Calu3 (cell line): Measurements from ENCODE around the gene SS18L1. TPM values are rescaled to one million over a fixed set of nuclear protein-coding genes. Genes with fewer than 3 reads are reported as not detected.

Source experiments
- BruUV-seq: library from RNA; stranded (reverse); fragments of 400-500 nt; replicated peaks from 2 replicates; lab custom pipeline; 2021; lab: Mats Ljungman, UMichigan
- CTCF ChIA-PET: fragments of 300-600 bp; sonication (Branson Sonifier 250); formaldehyde crosslinking; loops from one replicate; lab custom pipeline; 2022; ENCODE audit warnings: antibody characterized with exemption; lab: Charles Lee
- DNase-seq: peaks from one replicate; pipeline ENCODE4 v3.0.0; 2022
- H3K27ac Mint-ChIP-seq: one replicate; pipeline ENCODE4 v1.8.0; 2022; ENCODE audit warnings: mixed read lengths; ENCODE audit not compliant: unreplicated experiment
- H3K27me3 Mint-ChIP-seq: one replicate; pipeline ENCODE4 v1.8.0; 2022; ENCODE audit warnings: mixed read lengths; ENCODE audit not compliant: unreplicated experiment
- H3K36me3 Mint-ChIP-seq: one replicate; pipeline ENCODE4 v1.8.0; 2022; ENCODE audit warnings: mild to moderate bottlenecking, moderate library complexity, mixed read lengths; ENCODE audit not compliant: insufficient read depth, unreplicated experiment
- H3K4me1 Mint-ChIP-seq: one replicate; pipeline ENCODE4 v1.8.0; 2022; ENCODE audit warnings: mild to moderate bottlenecking, low read depth, mixed read lengths; ENCODE audit not compliant: unreplicated experiment
- H3K4me3 Mint-ChIP-seq: one replicate; pipeline ENCODE4 v1.8.0; 2022; ENCODE audit warnings: mild to moderate bottlenecking, low read depth, moderate library complexity, mixed read lengths; ENCODE audit not compliant: unreplicated experiment
- H3K9me3 Mint-ChIP-seq: one replicate; pipeline ENCODE4 v1.8.0; 2022; ENCODE audit warnings: low read depth, mixed read lengths; ENCODE audit not compliant: unreplicated experiment
- CTCF ChIP-seq: fragments of 200-600 bp; IDR thresholded peaks from one replicate; pipeline ENCODE4 v1.8.0; 2022; ENCODE audit warnings: antibody characterized with exemption; ENCODE audit not compliant: unreplicated experiment
- intact Hi-C: fragments of 100-400 bp; cut with micrococcal nuclease; formaldehyde crosslinking; loops from one replicate; pipeline ENCODE4 v1.10.0; 2022; ENCODE audit not compliant: unreplicated experiment
- total RNA-seq: library from RNA; stranded (reverse); gene quantifications from 2 replicates; pipeline ENCODE4 v1.2.3, GENCODE V29; 2022

SS18L1 gene
- total RNA-seq, 1 experiment from 2014 or later = 47.4 TPM

DNA sequence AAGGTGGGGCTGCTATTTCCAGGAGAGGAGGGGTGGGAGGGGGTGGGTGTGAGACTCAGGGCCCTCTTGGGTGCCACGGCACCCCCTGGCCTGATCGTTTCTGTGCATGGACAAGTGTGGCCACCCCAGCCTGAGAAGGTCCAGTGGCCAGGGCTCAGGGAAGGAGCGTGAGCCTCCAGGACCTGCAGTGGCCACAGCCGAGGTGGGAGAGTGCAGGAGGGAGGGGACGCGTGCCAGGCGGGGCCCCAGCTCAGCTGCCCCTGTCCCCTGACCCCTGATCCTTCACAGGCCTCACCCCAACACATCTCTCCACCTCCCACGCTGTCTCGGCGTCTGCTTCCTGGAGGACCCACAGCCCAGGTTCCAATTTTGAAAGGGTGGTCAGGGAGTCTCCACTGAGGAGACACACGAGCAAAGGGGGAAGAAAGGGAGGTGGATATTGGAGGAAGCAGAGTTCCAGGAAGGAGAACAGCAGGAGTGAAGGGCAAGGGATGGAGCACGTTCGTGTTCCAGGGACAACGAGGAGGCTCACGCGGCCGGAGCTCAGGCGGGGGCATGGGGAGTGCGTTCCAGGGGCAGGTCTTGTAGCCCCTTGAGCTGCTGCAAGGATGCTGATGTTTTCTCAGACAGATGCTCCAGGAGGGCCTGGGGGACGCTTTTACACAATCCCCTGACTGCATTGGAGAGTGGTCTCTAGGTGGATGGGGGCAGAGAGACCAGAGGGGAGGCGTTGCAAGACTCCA lies 80.7 kb downstream of the SS18L1 start:
- CTCF ChIA-PET = no interaction called here
- Mint-ChIP-seq H3K9me3 (no peaks in the 10 kb centered on the region), H3K4me3 (no peak overlapping the region), H3K4me1 (peaks cover 21% of the 10 kb centered on the region), H3K36me3 (peaks cover 10% of the 10 kb centered on the region), H3K27ac (no peak overlapping the region), H3K27me3 (peaks cover 84% of the 10 kb centered on the region)
- no peak for TF ChIP-seq CTCF
- intact Hi-C loops = no loop called here
- BruUV-seq = no TSS peak
- DNase-seq = no peak

- Mint-ChIP-seq H3K27me3 (peaks cover 77% of the 10 kb centered on the region), H3K4me3 (no peak overlapping the region), H3K4me1 (peaks cover 17% of the 10 kb centered on the region), H3K36me3 (peaks cover 10% of the 10 kb centered on the region), H3K27ac (no peak overlapping the region), H3K9me3 (no peaks in the 10 kb centered on the region)
- intact Hi-C loops = no loop called here
- CTCF ChIA-PET = interaction anchor here (0.6 kb wide), 1 partner anchor 9 kb away, joined by 3 read pairs; no protein-coding TSS in a partner anchor
- BruUV-seq = no TSS peak
- DNase-seq = no peak
- TF ChIP-seq CTCF = no peak
Measured at GRCh38 chr20:62225026-62225425, 81.5 kb downstream of the SS18L1 start.

- H3K27me3 Mint-ChIP-seq = peaks cover 67% of the 10 kb centered on the region
- H3K4me3 Mint-ChIP-seq = no peak overlapping the region
- H3K36me3 Mint-ChIP-seq = peaks cover 4% of the 10 kb centered on the region
- TF ChIP-seq CTCF = no peak
- H3K27ac Mint-ChIP-seq = no peak overlapping the region
- peaks cover 12% of the 10 kb centered on the region for H3K4me1 Mint-ChIP-seq
- H3K9me3 Mint-ChIP-seq = no peaks in the 10 kb centered on the region
- BruUV-seq = no TSS peak
- CTCF ChIA-PET = interaction anchor here (0.6 kb wide), 1 partner anchor 8 kb away, joined by 3 read pairs; no protein-coding TSS in a partner anchor
- no peak for DNase-seq
- intact Hi-C loops = no loop called here
Measured at GRCh38 chr20:62225820-62226635, 82.5 kb downstream of the SS18L1 start.

DNA sequence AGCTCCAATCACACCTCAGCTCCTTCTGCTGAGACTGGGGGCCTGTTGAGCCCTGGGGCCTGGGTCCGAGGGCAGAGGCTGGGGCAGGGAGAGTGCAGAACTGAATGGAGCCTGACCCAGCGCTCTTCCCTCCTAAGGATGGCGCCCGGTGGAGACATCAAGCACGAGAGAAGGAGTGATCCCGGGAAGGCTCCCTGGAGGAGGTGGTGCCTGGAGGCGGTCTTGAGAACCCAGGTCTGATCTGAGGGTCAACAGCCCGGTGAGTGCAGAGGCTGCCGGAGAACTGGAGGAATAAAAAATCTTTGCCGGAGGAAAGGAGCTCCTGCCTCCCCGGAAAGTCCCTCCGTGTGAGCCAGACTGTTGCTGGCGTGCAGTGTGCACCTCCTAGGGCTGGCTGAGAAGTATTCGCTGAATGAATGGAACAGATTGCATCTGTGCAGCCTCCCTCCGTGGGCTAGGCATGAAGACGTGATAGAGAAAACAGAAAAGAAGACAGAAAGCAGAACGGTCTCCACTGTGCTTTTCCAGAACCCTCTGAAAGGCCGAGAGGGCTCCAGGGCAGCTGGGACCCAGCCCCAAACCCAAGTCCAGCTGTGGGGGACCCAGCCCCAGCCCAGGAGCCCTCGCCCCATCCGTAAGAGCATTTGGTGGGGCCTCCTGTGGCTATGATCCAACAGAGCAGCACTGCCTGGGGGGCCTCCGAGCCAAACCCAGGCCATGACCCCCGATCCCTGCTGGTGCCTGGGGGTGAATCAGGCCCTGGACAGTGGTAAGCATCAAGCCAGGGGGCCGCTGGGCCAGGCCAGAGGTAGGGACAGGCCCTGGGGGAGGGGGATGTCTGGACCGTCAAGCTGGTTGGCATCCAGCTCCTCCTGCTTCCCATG lies 83.4 kb downstream of the SS18L1 start:
- Mint-ChIP-seq H3K4me1 (peaks cover 7% of the 10 kb centered on the region), H3K36me3 (no peaks in the 10 kb centered on the region), H3K9me3 (no peaks in the 10 kb centered on the region), H3K27me3 (peaks cover 58% of the 10 kb centered on the region), H3K4me3 (no peak overlapping the region), H3K27ac (no peak overlapping the region)
- intact Hi-C loops = no loop called here
- CTCF ChIA-PET = no interaction called here
- TF ChIP-seq CTCF = no peak
- DNase-seq = no peak
- no TSS peak for BruUV-seq
